Activated B cell treated with CpG ODN at 0.5 μM for 24 hours (primary cell): Measurements from ENCODE around the gene PIK3CG. TPM values are rescaled to one million over a fixed set of nuclear protein-coding genes. Genes with fewer than 3 reads are reported as not detected.
A peak's percentile ranks its signal among the peaks of the same experiment; 100 is the strongest.

ENCODE experiments used
- ATAC-seq: fragments of 200-7000 bp; cut with Tn5 transposase; one replicate; pipeline ENCODE4 v1.10.0; 2021; ENCODE audit warnings: low read depth, mild to moderate bottlenecking, moderate library complexity
- CTCF ChIA-PET: fragments of 350-600 bp; sonication (Branson Sonifier 250); formaldehyde crosslinking; loops from one replicate; lab custom pipeline; 2021; ENCODE audit warnings: antibody characterized with exemption; lab: Charles Lee
- POLR2A ChIA-PET: fragments of 350-600 bp; sonication (Branson Sonifier 250); formaldehyde crosslinking; loops from one replicate; lab custom pipeline; 2021; ENCODE audit warnings: antibody characterized with exemption; lab: Charles Lee
- DNase-seq: peaks from one replicate; pipeline ENCODE4 v3.0.0; 2022
- H3K27ac Mint-ChIP-seq: one replicate; pipeline ENCODE4 v1.8.0; 2020; ENCODE audit warnings: mixed read lengths
- H3K27me3 Mint-ChIP-seq: one replicate; pipeline ENCODE4 v1.8.0; 2021; ENCODE audit warnings: mixed read lengths
- H3K36me3 Mint-ChIP-seq: one replicate; pipeline ENCODE4 v1.8.0; 2021; ENCODE audit warnings: low read depth, mixed read lengths
- H3K4me1 Mint-ChIP-seq: one replicate; pipeline ENCODE4 v1.8.0; 2021; ENCODE audit warnings: mixed read lengths
- H3K4me3 Mint-ChIP-seq: one replicate; pipeline ENCODE4 v1.8.0; 2020; ENCODE audit warnings: mild to moderate bottlenecking, mixed read lengths
- H3K9me3 Mint-ChIP-seq: one replicate; pipeline ENCODE4 v1.8.0; 2020; ENCODE audit warnings: mixed read lengths
- intact Hi-C: fragments of 100-400 bp; cut with micrococcal nuclease; formaldehyde crosslinking; loops from one replicate; pipeline ENCODE4 v1.15.1; 2024
- total RNA-seq: library from RNA; stranded (reverse); gene quantifications from 2 replicates; pipeline ENCODE4 v1.2.3, GENCODE V29; 2022
- TF ChIP-seq, protein P1 (sequence below): fragments of 200-600 bp; IDR thresholded peaks from one replicate; pipeline ENCODE4 v1.8.0; 2022; ENCODE audit warnings: antibody characterized with exemption, mild to moderate bottlenecking

PIK3CG gene
- total RNA-seq, 1 donor from 2014 or later, result 63.6 TPM

DNA sequence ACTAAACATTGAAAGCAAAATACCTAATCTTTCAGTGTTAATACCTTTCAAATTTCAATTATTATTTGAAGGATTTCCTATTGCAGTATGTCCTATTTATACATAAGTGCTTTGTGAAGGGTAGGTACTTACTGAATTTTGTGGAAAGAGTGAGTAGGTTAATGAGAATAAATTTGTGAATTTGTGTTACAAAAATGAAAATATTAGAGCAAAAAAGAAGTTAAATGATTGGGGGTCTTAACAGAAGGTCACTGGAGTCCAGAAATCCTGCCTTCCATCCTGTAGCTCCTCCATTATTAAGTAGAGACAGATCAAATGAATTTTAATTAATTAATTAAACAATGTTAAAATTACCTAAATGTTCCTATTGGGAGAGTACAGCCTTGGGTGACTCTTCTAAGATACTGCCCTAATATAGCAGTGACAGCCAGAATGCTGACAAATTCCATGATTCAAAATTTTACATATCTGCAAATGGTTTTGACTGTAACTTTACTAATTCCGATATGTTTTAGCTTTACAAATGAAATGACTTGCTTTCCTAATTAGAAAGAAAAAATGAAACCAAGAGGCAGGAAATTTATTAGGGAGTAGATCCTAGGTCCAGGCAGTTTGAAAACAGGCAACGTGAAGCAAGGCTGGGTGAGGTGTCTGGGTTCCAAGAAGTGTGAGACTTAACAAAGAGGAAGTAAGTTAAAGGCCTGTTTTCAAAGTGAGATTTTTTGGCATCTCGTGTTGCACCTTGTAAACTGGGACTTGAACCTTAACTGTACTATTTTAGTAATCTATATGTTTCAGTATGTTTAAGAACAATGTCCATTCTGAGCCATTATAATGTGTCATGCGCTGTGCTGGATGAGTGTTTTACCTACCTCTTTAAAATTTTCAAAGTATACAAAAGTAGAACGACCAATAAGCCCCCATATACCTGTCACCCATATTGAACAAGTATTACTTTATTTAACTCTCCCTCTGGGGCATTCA, 1.5 kb downstream of the PIK3CG start:
- no peaks in the 10 kb centered on the region for H3K9me3 Mint-ChIP-seq
- ChIA-PET POLR2A (interaction anchor here (1.2 to 4.3 kb wide), 4 partner anchors 20 to 582 kb away, joined by 3 to 27 read pairs (median 10); partner anchors contain the start of genes HBP1 and NAMPT), CTCF (interaction anchor here (1.3 kb wide), 1 partner anchor 71 kb away, joined by 3 read pairs; no protein-coding TSS in a partner anchor)
- peaks cover 54% of the 10 kb centered on the region for H3K36me3 Mint-ChIP-seq
- ATAC-seq (peak; percentile 16), DNase-seq (no peak)
- H3K27ac Mint-ChIP-seq, result peak overlapping the region; percentile 96
- H3K4me3 Mint-ChIP-seq, result peak overlapping the region; percentile 91
- H3K27me3 Mint-ChIP-seq, result no peaks in the 10 kb centered on the region
- peaks cover 80% of the 10 kb centered on the region for H3K4me1 Mint-ChIP-seq
- intact Hi-C loops, result loop anchor here (1.0 to 10.0 kb wide), 5 partner anchors 17 to 1922 kb away; partner anchors contain the start of gene NAMPT
- TF ChIP-seq, protein P1, sequence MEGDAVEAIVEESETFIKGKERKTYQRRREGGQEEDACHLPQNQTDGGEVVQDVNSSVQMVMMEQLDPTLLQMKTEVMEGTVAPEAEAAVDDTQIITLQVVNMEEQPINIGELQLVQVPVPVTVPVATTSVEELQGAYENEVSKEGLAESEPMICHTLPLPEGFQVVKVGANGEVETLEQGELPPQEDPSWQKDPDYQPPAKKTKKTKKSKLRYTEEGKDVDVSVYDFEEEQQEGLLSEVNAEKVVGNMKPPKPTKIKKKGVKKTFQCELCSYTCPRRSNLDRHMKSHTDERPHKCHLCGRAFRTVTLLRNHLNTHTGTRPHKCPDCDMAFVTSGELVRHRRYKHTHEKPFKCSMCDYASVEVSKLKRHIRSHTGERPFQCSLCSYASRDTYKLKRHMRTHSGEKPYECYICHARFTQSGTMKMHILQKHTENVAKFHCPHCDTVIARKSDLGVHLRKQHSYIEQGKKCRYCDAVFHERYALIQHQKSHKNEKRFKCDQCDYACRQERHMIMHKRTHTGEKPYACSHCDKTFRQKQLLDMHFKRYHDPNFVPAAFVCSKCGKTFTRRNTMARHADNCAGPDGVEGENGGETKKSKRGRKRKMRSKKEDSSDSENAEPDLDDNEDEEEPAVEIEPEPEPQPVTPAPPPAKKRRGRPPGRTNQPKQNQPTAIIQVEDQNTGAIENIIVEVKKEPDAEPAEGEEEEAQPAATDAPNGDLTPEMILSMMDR, result no peak

DNA sequence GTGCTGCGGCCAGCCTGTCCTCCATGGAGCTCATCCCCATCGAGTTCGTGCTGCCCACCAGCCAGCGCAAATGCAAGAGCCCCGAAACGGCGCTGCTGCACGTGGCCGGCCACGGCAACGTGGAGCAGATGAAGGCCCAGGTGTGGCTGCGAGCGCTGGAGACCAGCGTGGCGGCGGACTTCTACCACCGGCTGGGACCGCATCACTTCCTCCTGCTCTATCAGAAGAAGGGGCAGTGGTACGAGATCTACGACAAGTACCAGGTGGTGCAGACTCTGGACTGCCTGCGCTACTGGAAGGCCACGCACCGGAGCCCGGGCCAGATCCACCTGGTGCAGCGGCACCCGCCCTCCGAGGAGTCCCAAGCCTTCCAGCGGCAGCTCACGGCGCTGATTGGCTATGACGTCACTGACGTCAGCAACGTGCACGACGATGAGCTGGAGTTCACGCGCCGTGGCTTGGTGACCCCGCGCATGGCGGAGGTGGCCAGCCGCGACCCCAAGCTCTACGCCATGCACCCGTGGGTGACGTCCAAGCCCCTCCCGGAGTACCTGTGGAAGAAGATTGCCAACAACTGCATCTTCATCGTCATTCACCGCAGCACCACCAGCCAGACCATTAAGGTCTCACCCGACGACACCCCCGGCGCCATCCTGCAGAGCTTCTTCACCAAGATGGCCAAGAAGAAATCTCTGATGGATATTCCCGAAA, 2.7 kb downstream of the PIK3CG start:
- TF ChIP-seq, protein P1, result no peak
- ATAC-seq (no peak), DNase-seq (no peak)
- CTCF ChIA-PET, result no interaction called here
- Mint-ChIP-seq H3K9me3 (no peaks in the 10 kb centered on the region), H3K27me3 (no peaks in the 10 kb centered on the region), H3K27ac (peak overlapping the region; percentile 96), H3K4me3 (peak overlapping the region; percentile 91), H3K36me3 (peaks cover 66% of the 10 kb centered on the region), H3K4me1 (peaks cover 82% of the 10 kb centered on the region)
- POLR2A ChIA-PET, result interaction anchor here (0.5 kb wide), 2 partner anchors 156 to 1336 kb away, joined by 3 to 4 read pairs; no protein-coding TSS in a partner anchor
- intact Hi-C loops, result loop anchor here (5.0 to 10.0 kb wide), 3 partner anchors 315 to 1923 kb away; partner anchors contain the start of gene NAMPT

DNA sequence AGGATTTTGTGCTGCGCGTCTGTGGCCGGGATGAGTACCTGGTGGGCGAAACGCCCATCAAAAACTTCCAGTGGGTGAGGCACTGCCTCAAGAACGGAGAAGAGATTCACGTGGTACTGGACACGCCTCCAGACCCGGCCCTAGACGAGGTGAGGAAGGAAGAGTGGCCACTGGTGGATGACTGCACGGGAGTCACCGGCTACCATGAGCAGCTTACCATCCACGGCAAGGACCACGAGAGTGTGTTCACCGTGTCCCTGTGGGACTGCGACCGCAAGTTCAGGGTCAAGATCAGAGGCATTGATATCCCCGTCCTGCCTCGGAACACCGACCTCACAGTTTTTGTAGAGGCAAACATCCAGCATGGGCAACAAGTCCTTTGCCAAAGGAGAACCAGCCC, 3.3 kb downstream of the PIK3CG start:
- POLR2A ChIA-PET, result interaction anchor here (1.6 to 3.0 kb wide), 2 partner anchors 8 to 13 kb away, joined by 3 to 14 read pairs; no protein-coding TSS in a partner anchor
- peak overlapping the region; percentile 74 for H3K4me3 Mint-ChIP-seq
- CTCF ChIA-PET, result no interaction called here
- H3K4me1 Mint-ChIP-seq, result peaks cover 82% of the 10 kb centered on the region
- intact Hi-C loops, result loop anchor here (5.0 to 10.0 kb wide), 3 partner anchors 316 to 1924 kb away; partner anchors contain the start of gene NAMPT
- H3K9me3 Mint-ChIP-seq, result no peaks in the 10 kb centered on the region
- H3K36me3 Mint-ChIP-seq, result peaks cover 70% of the 10 kb centered on the region
- no peak for DNase-seq
- ATAC-seq, result no peak
- TF ChIP-seq, protein P1, result no peak
- H3K27ac Mint-ChIP-seq, result peak overlapping the region; percentile 61
- no peaks in the 10 kb centered on the region for H3K27me3 Mint-ChIP-seq

DNA sequence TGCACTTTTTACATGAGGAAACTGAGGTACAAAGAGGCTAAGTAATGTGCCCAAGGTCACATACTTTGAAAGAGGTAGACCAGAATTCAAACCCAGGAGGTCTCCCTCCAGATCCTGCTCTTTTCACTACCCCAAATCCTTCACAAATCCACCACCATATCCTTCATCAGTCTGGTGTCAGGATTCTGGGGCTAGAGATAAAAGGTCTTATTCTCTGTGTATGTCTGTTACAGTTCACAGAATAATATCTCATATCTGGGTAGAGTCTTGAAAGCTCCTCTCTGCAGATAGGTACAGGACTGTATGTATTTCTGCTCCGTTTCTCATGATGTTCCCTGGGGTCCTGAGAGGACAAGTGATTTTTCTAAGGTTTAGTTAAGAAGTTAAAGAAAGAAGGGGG, 4.9 kb downstream of the PIK3CG start:
- H3K27ac Mint-ChIP-seq, result peak overlapping the region; percentile 86
- H3K36me3 Mint-ChIP-seq, result peaks cover 85% of the 10 kb centered on the region
- ATAC-seq (no peak), DNase-seq (no peak)
- POLR2A ChIA-PET, result interaction anchor here (1.0 to 3.0 kb wide), 4 partner anchors 10 to 25 kb away, joined by 3 to 14 read pairs (median 8); no protein-coding TSS in a partner anchor
- peak overlapping the region; percentile 74 for H3K4me3 Mint-ChIP-seq
- H3K4me1 Mint-ChIP-seq, result peaks cover 80% of the 10 kb centered on the region
- intact Hi-C loops, result loop anchor here (2.0 to 10.0 kb wide), 6 partner anchors 15 to 1925 kb away; partner anchors contain the start of gene NAMPT
- no peaks in the 10 kb centered on the region for H3K9me3 Mint-ChIP-seq
- CTCF ChIA-PET, result no interaction called here
- no peaks in the 10 kb centered on the region for H3K27me3 Mint-ChIP-seq
- TF ChIP-seq, protein P1, result no peak
